Midbrain (tissue), 1 donor: ENCODE measurements around the gene OR4D5.

Source experiments
- DNase-seq: peaks from one replicate; lab custom pipeline; 2025; lab: John Stamatoyannopoulos, UW

Gene OR4D5

DNA sequence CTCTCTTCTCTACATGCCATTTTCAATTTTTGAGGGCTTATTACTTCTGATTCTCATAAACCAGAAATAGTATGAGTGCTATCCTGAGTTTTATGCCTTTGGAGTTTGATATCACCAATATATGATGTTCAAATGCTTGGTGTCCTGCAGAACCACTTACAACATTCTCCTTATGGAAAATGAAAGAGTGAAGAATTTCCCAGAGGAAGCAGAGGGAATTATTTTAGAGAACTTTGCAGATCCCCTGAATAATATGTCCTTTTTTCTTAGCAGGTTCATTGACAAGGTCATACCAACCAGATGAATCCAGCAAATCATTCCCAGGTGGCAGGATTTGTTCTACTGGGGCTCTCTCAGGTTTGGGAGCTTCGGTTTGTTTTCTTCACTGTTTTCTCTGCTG is at the start of gene OR4D5:
TSS of gene OR4D5 (plus strand) at position 301 of the 400 bp plus-strand sequence. CDS start at position 301, 0 bp downstream.
- no peak for DNase-seq

DNA sequence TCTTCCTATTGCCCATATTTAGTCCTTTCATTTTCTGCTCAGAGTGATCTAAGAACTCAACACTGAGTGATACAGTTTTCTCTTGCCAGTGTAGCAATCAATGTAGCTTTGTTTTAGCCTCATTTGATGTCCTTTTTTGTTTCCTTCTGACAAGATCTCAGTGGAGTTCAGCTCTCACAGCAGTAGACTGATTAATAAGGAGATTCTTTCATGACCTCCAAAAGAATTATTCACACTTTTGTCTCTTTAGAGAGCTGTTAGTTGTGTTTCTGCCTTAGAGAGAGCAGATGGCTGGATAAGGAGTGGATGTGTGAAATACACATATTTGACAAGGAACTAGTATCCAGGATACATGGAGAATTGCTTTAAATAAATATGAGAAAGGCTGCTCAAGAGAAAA is 47.4 kb upstream of the OR4D5 start:
- no peak for DNase-seq

DNA sequence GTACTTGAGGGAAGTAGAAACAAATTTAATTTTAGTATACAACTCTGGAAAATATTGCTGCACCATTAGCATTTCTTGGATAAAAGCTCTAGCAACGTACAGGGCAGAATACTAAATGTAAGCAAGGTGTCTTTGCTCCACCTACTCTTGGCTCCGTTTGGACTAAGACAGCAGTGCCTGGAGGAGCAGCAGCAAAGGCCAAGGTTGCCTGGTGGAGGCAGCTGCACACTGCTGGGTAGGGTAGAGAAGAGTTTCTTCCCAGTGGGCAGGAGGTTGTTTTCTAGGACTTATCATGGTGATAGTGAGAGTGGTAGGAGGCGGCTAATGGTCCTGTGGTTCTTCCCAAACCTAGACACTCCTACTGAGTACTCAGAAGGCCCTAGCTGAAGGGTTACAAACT is 39.6 kb upstream of the OR4D5 start:
- no peak for DNase-seq

DNA sequence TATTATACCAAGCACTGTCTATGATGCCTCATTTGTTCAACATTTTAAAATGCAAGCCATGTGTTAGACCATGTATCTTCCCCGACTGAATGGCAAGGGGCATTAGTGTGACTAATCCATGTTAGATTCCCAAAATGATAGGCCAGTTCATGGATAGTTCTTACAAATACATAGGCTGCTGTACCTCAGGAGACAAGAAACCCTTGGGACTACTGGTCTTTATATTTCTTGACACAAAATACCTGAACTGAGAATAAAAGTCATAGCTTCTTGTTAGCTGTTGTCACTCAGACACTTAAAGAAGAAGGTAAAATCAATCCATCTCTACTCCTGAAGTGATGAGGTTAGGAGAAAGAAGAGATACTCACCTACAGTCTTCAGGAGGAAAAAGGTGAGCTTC is 37.5 kb upstream of the OR4D5 start, which contains the start of gene OR8D4:
TSS of gene OR8D4 (plus strand) at position 301 of the 400 bp plus-strand sequence. CDS start 4,265 bp downstream, outside the sequence.
- no peak for DNase-seq

DNA sequence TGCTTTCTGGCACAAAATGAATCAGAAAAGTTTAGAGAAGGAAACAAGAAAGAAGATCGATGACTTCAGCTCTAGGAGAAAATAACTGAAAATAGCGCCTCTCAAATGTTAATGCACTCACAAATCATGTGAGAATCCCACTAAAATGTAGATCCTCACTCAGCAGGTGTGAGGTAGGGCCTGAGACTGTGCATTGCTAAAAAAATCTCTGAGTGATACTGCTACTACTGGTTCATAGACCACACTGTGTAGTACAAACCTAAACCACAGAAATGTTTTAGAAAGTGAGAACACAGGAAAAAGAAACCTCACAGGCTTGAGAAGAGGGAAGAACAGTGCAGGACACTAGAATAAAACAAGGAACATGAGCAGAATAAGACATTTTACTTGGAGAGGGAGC is 35.5 kb upstream of the OR4D5 start:
- no peak for DNase-seq

DNA sequence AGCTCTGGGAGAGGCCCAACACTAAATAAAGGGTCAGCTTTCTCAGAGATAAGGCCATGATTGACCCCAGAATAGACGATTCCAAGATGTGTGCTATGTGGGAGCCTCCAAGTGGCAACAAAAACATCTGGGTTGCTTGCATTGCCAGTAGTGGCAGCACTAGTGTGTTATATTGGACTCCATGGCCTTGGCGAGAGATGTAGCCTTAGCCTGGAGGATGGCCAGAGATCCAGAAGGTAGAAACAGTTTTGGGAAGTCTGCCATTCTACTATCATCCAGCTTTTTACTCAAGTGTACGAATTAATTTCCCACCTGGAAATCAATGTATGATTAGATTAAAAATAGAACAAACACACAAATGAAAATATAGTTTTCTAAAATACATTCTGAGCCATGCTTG is 34.5 kb upstream of the OR4D5 start:
- DNase-seq, result no peak

DNA sequence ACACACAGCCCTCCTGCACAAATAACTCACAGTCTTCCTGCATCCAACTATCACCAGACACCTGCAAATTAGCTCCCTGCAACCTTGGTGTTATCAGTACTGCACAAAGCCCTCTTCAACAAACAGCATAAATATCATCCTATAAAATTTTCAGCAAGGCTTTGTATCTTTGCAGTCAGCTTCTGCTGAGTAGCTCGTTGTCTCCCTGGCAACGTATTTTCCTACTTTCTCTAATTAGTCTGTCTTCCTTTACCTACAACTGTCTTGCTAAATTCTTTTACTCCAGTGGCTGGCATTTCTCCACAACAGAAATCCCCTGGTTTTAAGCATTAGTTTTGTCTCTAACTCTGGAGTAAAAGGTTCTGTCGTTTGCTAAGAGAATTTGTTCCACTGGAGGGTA is 33.6 kb upstream of the OR4D5 start:
- DNase-seq, result no peak

DNA sequence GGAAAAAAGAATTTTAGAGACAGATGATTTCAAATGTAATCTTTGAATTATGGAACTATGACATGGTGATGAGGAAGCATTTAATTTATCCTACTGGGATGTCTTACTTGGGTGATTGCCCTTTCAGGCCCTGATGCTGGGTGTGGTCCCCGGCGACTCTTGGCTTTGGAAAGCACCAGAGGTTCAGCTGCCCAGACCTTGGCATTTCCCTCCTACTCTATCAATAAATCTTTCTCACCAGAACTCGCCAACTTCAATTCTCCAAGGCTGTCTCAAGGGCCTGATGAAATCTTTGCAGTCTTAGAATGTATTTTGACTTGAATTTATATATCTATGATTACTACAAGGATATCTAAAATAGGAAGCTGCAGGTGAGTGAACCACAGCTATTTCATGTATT is 18.5 kb upstream of the OR4D5 start:
- DNase-seq, result no peak

DNA sequence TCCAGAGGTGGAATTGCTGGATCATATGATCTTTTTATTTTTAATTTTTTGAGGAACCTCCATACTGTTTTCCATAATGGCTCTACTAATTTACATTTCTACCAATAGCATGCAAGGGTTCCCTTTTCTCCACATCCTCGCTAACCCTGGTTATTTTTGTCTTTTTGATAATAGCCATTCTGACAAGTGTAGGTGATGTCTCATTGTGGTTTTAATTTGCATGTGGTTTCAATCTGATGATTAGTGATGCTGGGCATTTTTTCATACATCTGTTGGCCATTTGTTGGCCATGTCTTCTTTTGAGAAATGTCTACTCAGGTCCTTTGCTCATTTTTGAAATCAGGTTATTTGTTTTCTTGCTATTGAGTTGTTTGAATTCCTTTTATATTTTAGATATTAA is 15.4 kb upstream of the OR4D5 start:
- DNase-seq, result no peak

DNA sequence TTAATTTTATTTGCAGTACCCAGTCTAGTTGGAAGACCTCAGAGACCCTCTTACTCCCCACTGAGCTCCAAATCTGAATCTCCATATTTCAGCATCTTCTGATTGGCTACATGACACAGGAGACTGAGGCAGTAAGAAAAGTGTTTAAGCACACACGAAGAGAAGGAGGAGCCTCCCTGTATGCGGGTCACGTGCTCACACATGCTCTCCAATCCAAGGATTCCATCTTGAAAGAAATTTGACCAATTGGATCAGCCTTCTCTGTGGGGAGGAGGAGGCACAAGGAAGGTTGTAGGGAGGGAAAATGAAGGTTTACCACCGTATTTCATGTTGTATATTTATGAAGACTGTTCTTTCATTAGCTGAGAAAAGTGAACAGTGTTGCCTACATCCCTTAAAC is 3.0 kb downstream of the OR4D5 start:
- DNase-seq, result no peak

DNA sequence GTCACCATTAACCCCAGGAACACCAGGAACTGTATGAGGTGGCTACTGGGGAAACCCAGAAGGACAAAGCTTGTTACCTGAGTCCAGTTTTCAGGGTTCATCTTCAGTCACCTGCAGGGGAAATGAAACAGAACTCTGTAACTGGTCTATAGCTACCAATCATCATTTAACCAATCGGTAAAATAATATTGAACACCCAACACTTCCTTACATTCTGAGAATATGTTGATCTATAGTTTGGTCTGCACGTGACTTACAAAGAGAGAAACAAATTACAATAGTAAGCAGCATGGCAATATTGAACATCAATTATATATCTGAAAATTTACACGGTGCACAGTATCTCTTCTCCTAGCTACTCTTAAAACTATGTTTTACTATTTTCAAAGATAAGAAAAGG is 4.3 kb downstream of the OR4D5 start, which contains the start of gene OR6T1:
TSS of gene OR6T1 (minus strand) at position 101 of the 400 bp plus-strand sequence. CDS start at position 101, 0 bp downstream.
- DNase-seq, result no peak

DNA sequence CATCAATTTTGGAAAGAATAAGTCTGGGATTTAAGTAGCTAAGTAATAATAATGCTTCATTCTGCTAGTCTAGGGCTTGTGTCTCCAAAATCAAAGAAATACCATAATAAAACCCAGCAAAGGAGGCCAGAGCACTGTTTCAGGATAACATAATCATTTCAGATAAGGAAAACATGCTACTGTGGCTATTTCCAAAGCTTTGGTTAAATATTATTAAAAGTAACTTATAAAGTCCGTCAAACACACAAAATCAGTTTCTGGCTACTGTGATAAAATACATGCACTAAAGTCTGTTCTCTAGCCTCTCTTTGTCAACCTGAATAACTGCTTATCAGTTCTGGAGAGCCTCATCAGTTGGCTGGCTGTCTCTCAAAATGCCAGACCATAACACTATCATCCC is 5.7 kb downstream of the OR4D5 start:
- DNase-seq, result no peak

DNA sequence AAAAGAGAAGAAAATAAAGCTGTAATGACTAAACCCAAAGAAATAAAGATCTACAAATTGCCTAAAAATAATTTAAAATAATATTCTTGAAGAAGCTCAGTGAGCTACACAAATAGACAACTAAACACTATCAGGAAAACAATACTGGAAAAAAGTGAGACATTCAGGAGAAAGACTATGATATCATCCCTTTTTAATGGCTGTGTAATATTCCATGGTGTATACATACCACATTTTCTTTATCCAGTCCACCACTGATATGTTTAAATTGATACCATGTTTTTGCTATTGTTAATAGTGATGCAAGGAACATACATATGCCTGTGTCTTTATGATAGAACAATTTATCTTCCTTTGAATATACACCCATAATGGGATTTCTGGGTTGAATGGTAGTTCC is 17.3 kb downstream of the OR4D5 start:
- DNase-seq, result no peak

DNA sequence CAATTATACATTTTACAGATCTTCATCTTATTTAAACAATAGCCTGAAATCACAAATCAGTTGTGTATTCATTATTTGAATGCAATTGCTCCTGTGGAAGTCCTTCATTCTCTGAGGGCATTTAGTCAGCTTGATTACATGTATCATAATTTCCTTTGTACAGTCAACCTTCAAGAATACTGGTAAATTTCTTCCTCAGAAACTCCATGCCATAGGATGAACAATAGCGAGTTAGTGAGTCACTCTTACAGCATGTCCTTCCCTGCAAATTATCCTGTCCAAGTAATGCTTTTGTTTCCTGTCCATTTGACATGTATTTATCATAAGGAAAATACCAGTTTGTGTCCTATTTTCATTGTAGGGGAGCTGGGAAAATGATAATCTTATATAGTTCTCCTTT is 34.4 kb downstream of the OR4D5 start:
- DNase-seq, result no peak

DNA sequence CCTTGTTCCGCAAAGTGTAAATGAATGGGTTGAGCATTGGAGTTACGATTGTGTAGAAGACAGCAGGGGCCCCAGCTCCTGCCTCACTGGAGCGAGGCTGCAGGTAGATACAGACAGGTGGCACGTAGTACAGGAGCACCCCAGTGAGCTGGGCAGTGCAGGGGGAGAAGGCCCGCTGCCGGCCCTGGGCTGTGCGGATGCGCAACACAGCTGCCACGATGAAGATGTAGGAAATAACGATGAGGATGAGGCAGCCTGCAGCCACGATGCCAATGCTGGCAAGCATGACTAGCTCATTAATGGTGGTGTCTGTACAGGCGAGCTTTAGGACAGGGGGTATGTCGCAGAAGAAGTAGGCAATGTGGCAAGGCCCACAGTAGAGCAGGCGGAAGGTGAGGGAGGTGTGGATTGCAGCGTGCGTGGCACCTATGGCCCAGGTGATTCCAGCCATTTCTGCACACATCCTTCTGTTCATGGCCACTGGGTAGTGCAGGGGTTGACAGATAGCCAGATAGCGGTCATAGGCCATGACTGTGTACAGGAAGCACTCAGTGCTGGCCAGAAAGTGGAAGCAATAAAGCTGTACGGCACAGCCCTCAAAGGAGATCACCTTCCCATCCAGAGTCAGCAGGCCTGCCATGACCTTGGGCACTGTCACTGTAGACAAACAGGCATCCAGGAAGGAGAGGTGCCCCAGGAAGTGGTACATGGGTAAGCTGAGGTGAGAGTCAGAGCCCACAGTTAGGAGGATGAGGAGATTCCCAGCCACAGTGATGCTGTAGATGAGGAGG is 37.5 kb downstream of the OR4D5 start:
- no peak for DNase-seq

DNA sequence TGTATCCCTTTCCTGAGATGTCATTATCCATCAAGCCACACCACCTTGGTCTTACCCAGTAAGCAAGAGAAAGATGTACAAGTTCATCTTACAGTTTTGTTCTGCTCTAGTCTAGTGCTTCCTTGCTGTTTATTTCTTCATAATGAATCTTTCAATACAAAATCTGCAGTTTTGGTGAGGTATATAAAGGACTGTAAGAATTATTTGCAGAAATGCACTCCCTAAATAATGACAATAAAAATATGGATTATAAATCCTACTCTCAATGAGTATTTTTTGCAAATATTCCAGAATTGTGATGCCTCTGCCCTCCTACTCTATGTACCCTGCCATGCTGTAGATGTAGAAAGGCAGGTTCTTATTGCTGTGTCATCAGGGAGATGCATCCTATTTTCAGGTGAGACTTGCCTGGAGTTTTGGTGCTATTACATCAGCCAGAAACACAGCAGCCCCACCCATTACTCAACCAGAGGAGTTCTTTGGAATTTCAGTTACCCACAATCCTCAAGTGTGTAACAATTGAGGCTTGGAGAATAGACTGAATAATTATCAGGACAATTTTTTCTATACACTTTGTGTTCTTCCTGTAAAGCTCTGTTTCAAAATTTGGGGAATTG is 38.4 kb downstream of the OR4D5 start, which contains the start of gene OR10S1:
TSS of gene OR10S1 (minus strand) at position 51 of the 617 bp plus-strand sequence. CDS start 117 bp downstream, outside the sequence.
- DNase-seq, result no peak

DNA sequence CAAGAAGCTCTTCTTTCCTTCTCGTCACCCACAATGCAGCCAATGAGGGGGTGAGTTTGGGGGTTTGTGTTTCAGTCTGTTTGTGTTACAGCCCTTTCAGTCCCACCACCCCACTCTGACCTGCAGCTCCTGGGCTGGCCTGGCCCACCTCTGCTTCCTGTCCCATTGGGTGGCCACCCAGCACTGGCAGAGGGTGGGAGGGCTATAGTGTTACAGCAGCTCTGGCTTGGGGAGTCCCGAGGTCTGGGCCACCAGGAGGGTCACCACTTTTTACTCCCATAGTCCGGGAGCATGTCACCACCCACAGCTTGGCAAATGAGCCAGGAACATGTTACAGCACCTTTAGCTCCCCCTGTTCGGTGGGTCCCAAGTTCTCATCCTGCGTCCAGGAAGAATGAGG is 39.9 kb downstream of the OR4D5 start:
- DNase-seq, result no peak
